ENCODE results near the gene ZNF532. TPM values are rescaled to one million over a fixed set of nuclear protein-coding genes. Genes with fewer than 3 reads are reported as not detected.
A peak's percentile ranks its signal among the peaks of the same experiment; 100 is the strongest.

ZNF532 gene
- total RNA-seq, 4 donors from 2014 or later: 80.2 to 111 (median 109) TPM

DNA sequence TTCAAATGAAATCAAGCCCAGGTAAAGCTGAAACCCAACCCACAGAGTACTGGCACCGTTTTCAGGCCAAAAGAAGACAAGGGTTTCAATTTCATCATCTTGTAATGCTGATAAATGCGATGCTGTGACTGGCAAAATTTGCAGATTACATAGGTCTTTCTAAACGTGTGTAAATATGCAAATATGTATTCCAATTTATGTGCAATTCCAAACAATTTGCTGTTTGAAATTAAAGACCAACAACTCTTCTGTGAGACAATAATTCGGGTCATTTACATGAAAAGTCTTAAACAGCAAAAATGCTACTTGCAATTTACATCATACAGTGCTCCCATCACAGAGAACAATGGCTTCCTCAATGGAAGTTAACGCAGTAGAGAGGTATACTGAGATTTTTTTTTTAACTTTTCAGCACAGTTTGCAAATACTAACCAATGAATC lies 2.8 kb upstream of the ZNF532 start:
- TF ChIP-seq CTCF (IDR thresholded peaks at IDR 0.05): no peak
- no peak for TF ChIP-seq POLR2A (IDR thresholded peaks at IDR 0.05)
- Histone ChIP-seq H3K36me3 (no peaks in the 10 kb centered on the region), H3K27ac (peak overlapping the region; percentile 74 to 99 (median 96)), H3K4me1 (peaks cover 63 to 75% of the 10 kb centered on the region in 2 donors), H3K4me3 (replicated peaks in 1 of 3) (no peak overlapping the region), H3K9me3 (no peaks in the 10 kb centered on the region), H3K27me3 (no peaks in the 10 kb centered on the region)
- DNase-seq: no peak
- WGBS, 2 donors: 70 to 72% methylated on average over 5 of the region's 5 CpGs
- intact Hi-C loops (cut with DNase I): no loop called here

- Histone ChIP-seq H3K27ac (peak overlapping the region; percentile 74 to 99 (median 96)), H3K4me3 (replicated peaks in 1 of 3) (no peak overlapping the region), H3K4me1 (peaks cover 66 to 79% of the 10 kb centered on the region in 2 donors), H3K27me3 (no peaks in the 10 kb centered on the region), H3K9me3 (no peaks in the 10 kb centered on the region), H3K36me3 (no peaks in the 10 kb centered on the region)
- DNase-seq: no peak
- no peak for TF ChIP-seq POLR2A (IDR thresholded peaks at IDR 0.05)
- no peak for TF ChIP-seq CTCF (IDR thresholded peaks at IDR 0.05)
- intact Hi-C loops (cut with DNase I): no loop called here
- 90 to 92% methylated on average over 10 of the region's 10 CpGs for WGBS, 2 donors
Observed at GRCh38 chr18:58862356-58862755, 2.3 kb upstream of the ZNF532 start.

DNA sequence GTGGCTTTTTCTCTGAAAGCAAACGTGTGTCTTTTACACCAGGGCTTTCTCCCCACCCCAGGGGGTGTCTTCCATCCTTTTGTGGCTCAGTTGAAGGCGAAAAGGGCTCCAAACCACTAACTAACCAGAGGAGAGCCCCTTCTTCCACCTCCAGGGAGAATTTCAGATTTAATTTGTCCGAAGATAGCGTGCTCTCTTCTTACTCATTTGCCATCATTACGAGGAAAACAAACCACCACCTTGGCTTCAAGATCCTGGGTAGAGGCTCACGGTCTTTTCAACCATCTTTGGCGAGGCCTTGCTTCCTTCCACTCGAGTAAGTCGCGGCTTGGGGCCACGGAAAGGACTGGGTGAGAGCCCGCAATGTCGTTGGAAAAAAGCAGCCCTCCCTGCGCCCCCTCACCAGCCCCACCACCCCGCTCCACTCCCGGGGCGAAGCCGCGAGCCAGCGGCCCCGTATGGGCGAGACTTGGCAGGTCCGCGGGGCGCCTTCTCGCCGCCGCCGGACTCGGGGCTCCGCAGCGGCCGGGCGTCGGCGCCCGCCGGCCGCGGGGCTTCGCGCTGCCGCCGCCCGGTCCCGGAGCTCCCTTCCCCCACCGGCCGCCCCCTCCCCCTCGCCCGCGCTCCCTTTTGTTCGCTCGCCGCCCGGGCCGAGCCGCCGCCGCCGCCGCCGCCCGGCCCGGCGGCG lies 1.7 kb upstream of the ZNF532 start:
- peak; percentile 27 to 33 for DNase-seq
- WGBS, 2 donors: 19 to 20% methylated on average over 13 to 15 of the region's 66 CpGs
- TF ChIP-seq POLR2A (IDR thresholded peaks at IDR 0.05): no peak
- TF ChIP-seq CTCF (IDR thresholded peaks at IDR 0.05): no peak
- peak overlapping the region in 1 of 3 donors; percentile 17 for H3K4me3 ChIP-seq (replicated peaks in 1 of 3)
- H3K9me3 ChIP-seq: no peaks in the 10 kb centered on the region
- H3K36me3 ChIP-seq: no peaks in the 10 kb centered on the region
- peaks cover 66 to 85% of the 10 kb centered on the region in 2 donors for H3K4me1 ChIP-seq
- intact Hi-C loops (cut with DNase I): no loop called here
- H3K27ac ChIP-seq: peak overlapping the region; percentile 74 to 99 (median 96)
- H3K27me3 ChIP-seq: no peaks in the 10 kb centered on the region

GRCh38 chr18:58863539-58864145 lies 1.0 kb upstream of the ZNF532 start:
- DNase-seq: peak; percentile 35 to 42
- Histone ChIP-seq H3K4me1 (peaks cover 66 to 84% of the 10 kb centered on the region in 2 donors), H3K36me3 (peaks cover 0 to 5% of the 10 kb centered on the region in 2 donors), H3K27ac (peak overlapping the region; percentile 95 to 97 (median 97)), H3K4me3 (replicated peaks in 1 of 3) (peak overlapping the region in 1 of 3 donors; percentile 35), H3K9me3 (no peaks in the 10 kb centered on the region), H3K27me3 (no peaks in the 10 kb centered on the region)
- no peak for TF ChIP-seq CTCF (IDR thresholded peaks at IDR 0.05)
- peak in 1 of 2 donors; percentile 32 for TF ChIP-seq POLR2A (IDR thresholded peaks at IDR 0.05)
- intact Hi-C loops (cut with DNase I): no loop called here
- 8 to 16% methylated on average over 4 of the region's 72 CpGs for WGBS, 2 donors

DNA sequence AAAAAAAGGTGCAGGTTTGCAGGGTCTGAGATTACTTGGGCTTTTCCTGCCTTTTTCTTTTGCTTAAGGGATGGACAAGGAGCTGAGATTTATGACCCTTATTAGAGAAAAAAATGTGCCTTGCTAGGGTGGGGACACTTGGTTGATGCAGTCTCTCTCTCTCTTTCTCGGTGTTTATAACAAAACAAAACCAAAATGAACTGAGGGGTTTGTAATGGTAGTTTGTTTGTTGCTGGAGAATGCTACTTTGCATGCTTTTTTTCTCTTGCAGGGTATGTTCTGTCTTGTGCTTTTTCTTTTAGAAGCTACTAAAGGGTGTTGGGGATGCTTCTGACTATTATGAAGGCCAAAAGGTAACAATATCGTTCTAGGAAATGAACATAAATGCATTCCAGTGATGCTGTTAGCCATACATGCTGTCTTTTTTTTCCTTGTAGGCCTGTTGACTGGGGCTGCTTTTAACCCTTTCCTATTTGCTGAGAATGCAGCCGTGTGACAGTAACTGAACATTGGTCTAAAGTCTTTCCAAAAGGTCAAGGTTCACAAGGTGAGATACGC lies 435 bp downstream of the ZNF532 start:
- Histone ChIP-seq H3K4me1 (peaks cover 52 to 69% of the 10 kb centered on the region in 2 donors), H3K36me3 (peaks cover 0 to 8% of the 10 kb centered on the region in 2 donors), H3K27me3 (no peaks in the 10 kb centered on the region), H3K4me3 (replicated peaks in 1 of 3) (no peak overlapping the region), H3K27ac (peak overlapping the region; percentile 95 to 97 (median 97)), H3K9me3 (no peaks in the 10 kb centered on the region)
- intact Hi-C loops (cut with DNase I): no loop called here
- no peak for DNase-seq
- TF ChIP-seq CTCF (IDR thresholded peaks at IDR 0.05) (no peak), POLR2A (IDR thresholded peaks at IDR 0.05) (no peak)
- 49 to 51% methylated on average over 4 of the region's 4 CpGs for WGBS, 2 donors
